HepG2 (cell line): ENCODE results near the gene GNL1. TPM values are rescaled to one million over a fixed set of nuclear protein-coding genes. Genes with fewer than 3 reads are reported as not detected.

Source experiments
- ADNP ChIP-seq: sonication (generic); formaldehyde crosslinking; IDR thresholded peaks from 2 replicates; pipeline ENCODE4 v1.4.0; 2020; ENCODE audit warnings: missing genetic modification reagents
- ASH2L ChIP-seq: fragments of 300-600, 200-600 bp; sonication (generic); IDR thresholded peaks from 2 replicates; pipeline ENCODE4 v1.7.0; 2017; ENCODE audit warnings: low read depth, mild to moderate bottlenecking, moderate library complexity, mixed read lengths, low read length; ENCODE audit not compliant: insufficient read length
- ATF1 ChIP-seq: IDR thresholded peaks from 2 replicates; pipeline ENCODE4 v1.6.1; 2016; ENCODE audit warnings: mild to moderate bottlenecking, control low read depth
- CBFB ChIP-seq: sonication (generic); formaldehyde crosslinking; IDR thresholded peaks from 2 replicates; pipeline ENCODE4 v1.4.0; 2020; ENCODE audit warnings: missing genetic modification reagents
- DMAP1 ChIP-seq: IDR thresholded peaks from 2 replicates; pipeline ENCODE4 v1.6.1; 2016
- ELF1 ChIP-seq: sonication (generic); formaldehyde crosslinking; IDR thresholded peaks from 2 replicates; pipeline ENCODE4 v1.4.0; 2020; ENCODE audit warnings: missing genetic modification reagents
- POLR2G ChIP-seq: fragments of 200-400 bp; formaldehyde crosslinking; IDR thresholded peaks from 2 replicates; pipeline ENCODE4 v1.6.1; 2018; ENCODE audit warnings: mild to moderate bottlenecking, low read depth, low read length, moderate library complexity
- RFXANK ChIP-seq: IDR thresholded peaks from 2 replicates; pipeline ENCODE4 v1.6.1; 2016
- RORA ChIP-seq: sonication (generic); formaldehyde crosslinking; IDR thresholded peaks from 2 replicates; pipeline ENCODE4 v1.5.0; 2020; ENCODE audit warnings: mild to moderate bottlenecking, missing genetic modification reagents, moderate library complexity
- SRSF9 ChIP-seq: fragments of 200-400 bp; formaldehyde crosslinking; IDR thresholded peaks from 2 replicates; pipeline ENCODE4 v1.6.1; 2018; ENCODE audit warnings: borderline replicate concordance, mild to moderate bottlenecking, low read depth, low read length; ENCODE audit not compliant: insufficient read depth, poor library complexity, severe bottlenecking
- TEAD2 ChIP-seq: sonication (generic); formaldehyde crosslinking; IDR thresholded peaks from 2 replicates; pipeline ENCODE4 v1.9.0; 2021; ENCODE audit warnings: missing genetic modification reagents
- YEATS4 ChIP-seq: sonication (generic); formaldehyde crosslinking; IDR thresholded peaks from 2 replicates; pipeline ENCODE4 v1.4.0; 2020; ENCODE audit warnings: missing genetic modification reagents, borderline replicate concordance
- ZMYM2 ChIP-seq: sonication (generic); formaldehyde crosslinking; IDR thresholded peaks from 2 replicates; pipeline ENCODE4 v1.8.0; 2022; ENCODE audit warnings: mild to moderate bottlenecking, missing genetic modification reagents
- ZNF557 ChIP-seq: sonication (generic); formaldehyde crosslinking; IDR thresholded peaks from 2 replicates; pipeline ENCODE4 v1.4.0; 2020; ENCODE audit warnings: missing genetic modification reagents
- ZNF660 ChIP-seq: sonication (generic); formaldehyde crosslinking; IDR thresholded peaks from 2 replicates; pipeline ENCODE4 v1.5.1; 2020; ENCODE audit warnings: mild to moderate bottlenecking, low read depth, missing genetic modification reagents, borderline replicate concordance
- ZNF839 ChIP-seq: sonication (generic); formaldehyde crosslinking; IDR thresholded peaks from 2 replicates; pipeline ENCODE4 v1.4.0; 2020; ENCODE audit warnings: missing genetic modification reagents, mild to moderate bottlenecking, borderline replicate concordance
- polyA plus RNA-seq, 8 experiments: library from polyadenylated mRNA; depleted of rRNA in 3 of 8; stranded (reverse) in 7 of 8; unstranded in 1 of 8; fragments of >200 nt; fragmentation: Illumina TruSeq in 4 of 8; extraction: Trizol in 4 of 8; gene quantifications; 2 replicates each; pipeline versions ENCODE4 v1.2.1 to v1.2.3, GENCODE V29; 2011 to 2016; ENCODE audit warnings: low read depth in 4 of 8, missing spikeins in 1 of 8, mixed read lengths in 1 of 8; ENCODE audit not compliant: insufficient read depth in 1 of 8
- total RNA-seq, 5 experiments: library from RNA; depleted of rRNA; stranded (reverse); fragments of >200 nt; fragmentation: Illumina TruSeq; extraction: Trizol; gene quantifications; 2 replicates each; pipeline ENCODE4 v1.2.3, GENCODE V29; 2016; ENCODE audit warnings: low read depth in 1 of 5
- TF ChIP-seq, protein P1 (sequence below), 2 experiments: sonication (generic) in 1 of 2; formaldehyde crosslinking in 1 of 2; IDR thresholded peaks; 2 replicates each; pipeline versions ENCODE4 v1.6.1 to v1.9.0; 2014 to 2022; ENCODE audit warnings: antibody characterized with exemption in 1 of 2, borderline replicate concordance in 1 of 2, inconsistent platforms in 1 of 2, low read depth in 1 of 2, missing genetic modification reagents in 1 of 2
- TF ChIP-seq, protein P2 (sequence below): sonication (generic); formaldehyde crosslinking; IDR thresholded peaks from 2 replicates; pipeline ENCODE4 v1.4.0; 2020; ENCODE audit warnings: missing genetic modification reagents
- TF ChIP-seq, protein P3 (sequence below): sonication (generic); formaldehyde crosslinking; IDR thresholded peaks from 2 replicates; pipeline ENCODE4 v1.5.1; 2020; ENCODE audit warnings: missing genetic modification reagents, mild to moderate bottlenecking, borderline replicate concordance

Gene GNL1
- total and polyA plus RNA-seq, 2 of the 13 experiments (the other 11 are each of a cell fraction or from before 2014, with no cell fraction given) = 35.0 to 55.6 TPM

- peak; percentile 54 for TF ChIP-seq ASH2L
- TF ChIP-seq ADNP (CRISPR knock-in tag) = peak; percentile 64; the same call in 1 of the 2 replicates
- 0 out of 2 replicates have a peak, but pooled peaks have one; percentile 39 for TF ChIP-seq RORA (CRISPR knock-in tag)
- TF ChIP-seq, protein P1, sequence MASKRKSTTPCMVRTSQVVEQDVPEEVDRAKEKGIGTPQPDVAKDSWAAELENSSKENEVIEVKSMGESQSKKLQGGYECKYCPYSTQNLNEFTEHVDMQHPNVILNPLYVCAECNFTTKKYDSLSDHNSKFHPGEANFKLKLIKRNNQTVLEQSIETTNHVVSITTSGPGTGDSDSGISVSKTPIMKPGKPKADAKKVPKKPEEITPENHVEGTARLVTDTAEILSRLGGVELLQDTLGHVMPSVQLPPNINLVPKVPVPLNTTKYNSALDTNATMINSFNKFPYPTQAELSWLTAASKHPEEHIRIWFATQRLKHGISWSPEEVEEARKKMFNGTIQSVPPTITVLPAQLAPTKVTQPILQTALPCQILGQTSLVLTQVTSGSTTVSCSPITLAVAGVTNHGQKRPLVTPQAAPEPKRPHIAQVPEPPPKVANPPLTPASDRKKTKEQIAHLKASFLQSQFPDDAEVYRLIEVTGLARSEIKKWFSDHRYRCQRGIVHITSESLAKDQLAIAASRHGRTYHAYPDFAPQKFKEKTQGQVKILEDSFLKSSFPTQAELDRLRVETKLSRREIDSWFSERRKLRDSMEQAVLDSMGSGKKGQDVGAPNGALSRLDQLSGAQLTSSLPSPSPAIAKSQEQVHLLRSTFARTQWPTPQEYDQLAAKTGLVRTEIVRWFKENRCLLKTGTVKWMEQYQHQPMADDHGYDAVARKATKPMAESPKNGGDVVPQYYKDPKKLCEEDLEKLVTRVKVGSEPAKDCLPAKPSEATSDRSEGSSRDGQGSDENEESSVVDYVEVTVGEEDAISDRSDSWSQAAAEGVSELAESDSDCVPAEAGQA (IDR thresholded peaks at IDR 0.05; ENCODE audit: low read depth) = peak; percentile 33; the same call in 1 of the 2 replicates
- TF ChIP-seq, protein P1 (CRISPR knock-in tag; IDR thresholded peaks at IDR 0.05; ENCODE audit: borderline replicate concordance) = no peak
- TF ChIP-seq, protein P2, sequence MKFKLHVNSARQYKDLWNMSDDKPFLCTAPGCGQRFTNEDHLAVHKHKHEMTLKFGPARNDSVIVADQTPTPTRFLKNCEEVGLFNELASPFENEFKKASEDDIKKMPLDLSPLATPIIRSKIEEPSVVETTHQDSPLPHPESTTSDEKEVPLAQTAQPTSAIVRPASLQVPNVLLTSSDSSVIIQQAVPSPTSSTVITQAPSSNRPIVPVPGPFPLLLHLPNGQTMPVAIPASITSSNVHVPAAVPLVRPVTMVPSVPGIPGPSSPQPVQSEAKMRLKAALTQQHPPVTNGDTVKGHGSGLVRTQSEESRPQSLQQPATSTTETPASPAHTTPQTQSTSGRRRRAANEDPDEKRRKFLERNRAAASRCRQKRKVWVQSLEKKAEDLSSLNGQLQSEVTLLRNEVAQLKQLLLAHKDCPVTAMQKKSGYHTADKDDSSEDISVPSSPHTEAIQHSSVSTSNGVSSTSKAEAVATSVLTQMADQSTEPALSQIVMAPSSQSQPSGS (CRISPR knock-in tag) = peak; percentile 59; the same call in 1 of the 2 replicates
- peak; percentile 93 for TF ChIP-seq RFXANK (CRISPR knock-in tag)
- TF ChIP-seq DMAP1 (CRISPR knock-in tag) = 0 out of 2 replicates have a peak, but pooled peaks have one; percentile 48
- peak; percentile 87 for TF ChIP-seq ZMYM2 (CRISPR knock-in tag)
- TF ChIP-seq POLR2G = peak; percentile 98
- TF ChIP-seq ZNF557 (CRISPR knock-in tag) = 0 out of 2 replicates have a peak, but pooled peaks have one; percentile 46
- no peak for TF ChIP-seq SRSF9
- TF ChIP-seq YEATS4 (CRISPR knock-in tag) = peak; percentile 72
- no peak for TF ChIP-seq TEAD2 (CRISPR knock-in tag)
- no peak for TF ChIP-seq ZNF660 (CRISPR knock-in tag)
- TF ChIP-seq ELF1 = peak; percentile 89
- peak; percentile 56 for TF ChIP-seq ZNF839
- TF ChIP-seq ATF1 (CRISPR knock-in tag) = peak; percentile 64; the same call in 1 of the 2 replicates
- TF ChIP-seq, protein P3, sequence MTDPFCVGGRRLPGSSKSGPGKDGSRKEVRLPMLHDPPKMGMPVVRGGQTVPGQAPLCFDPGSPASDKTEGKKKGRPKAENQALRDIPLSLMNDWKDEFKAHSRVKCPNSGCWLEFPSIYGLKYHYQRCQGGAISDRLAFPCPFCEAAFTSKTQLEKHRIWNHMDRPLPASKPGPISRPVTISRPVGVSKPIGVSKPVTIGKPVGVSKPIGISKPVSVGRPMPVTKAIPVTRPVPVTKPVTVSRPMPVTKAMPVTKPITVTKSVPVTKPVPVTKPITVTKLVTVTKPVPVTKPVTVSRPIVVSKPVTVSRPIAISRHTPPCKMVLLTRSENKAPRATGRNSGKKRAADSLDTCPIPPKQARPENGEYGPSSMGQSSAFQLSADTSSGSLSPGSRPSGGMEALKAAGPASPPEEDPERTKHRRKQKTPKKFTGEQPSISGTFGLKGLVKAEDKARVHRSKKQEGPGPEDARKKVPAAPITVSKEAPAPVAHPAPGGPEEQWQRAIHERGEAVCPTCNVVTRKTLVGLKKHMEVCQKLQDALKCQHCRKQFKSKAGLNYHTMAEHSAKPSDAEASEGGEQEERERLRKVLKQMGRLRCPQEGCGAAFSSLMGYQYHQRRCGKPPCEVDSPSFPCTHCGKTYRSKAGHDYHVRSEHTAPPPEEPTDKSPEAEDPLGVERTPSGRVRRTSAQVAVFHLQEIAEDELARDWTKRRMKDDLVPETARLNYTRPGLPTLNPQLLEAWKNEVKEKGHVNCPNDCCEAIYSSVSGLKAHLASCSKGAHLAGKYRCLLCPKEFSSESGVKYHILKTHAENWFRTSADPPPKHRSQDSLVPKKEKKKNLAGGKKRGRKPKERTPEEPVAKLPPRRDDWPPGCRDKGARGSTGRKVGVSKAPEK (CRISPR knock-in tag) = no peak
- TF ChIP-seq CBFB = peak; percentile 50; the same call in 1 of the 2 replicates
Observed at GRCh38 chr6:30515944-30516753, 40.1 kb downstream of the GNL1 start (continued).
